Measurements from ENCODE around the gene RNPC3. TPM values are rescaled to one million over a fixed set of nuclear protein-coding genes. Genes with fewer than 3 reads are reported as not detected.
"Not testable (repeated sequence)": the region's sequence is repeated elsewhere in the genome, so short reads cannot be mapped to it uniquely, and the experiment has no call there.

Gene RNPC3
- total RNA-seq, 2 donors from 2014 or later, result 38.6 to 41.1 TPM

- Histone ChIP-seq H3K9me3 (no peaks in the 10 kb centered on the region), H3K27me3 (replicated peaks; ENCODE audit: insufficient read depth) (no peaks in the 10 kb centered on the region), H3K4me3 (no peak overlapping the region), H3K27ac (no peak overlapping the region), H3K36me3 (no peaks in the 10 kb centered on the region), H3K4me1 (ENCODE audit: control insufficient read depth in 1 of 2, low read depth in 2 of 2) (no peaks in the 10 kb centered on the region)
- no peak for TF ChIP-seq CTCF (IDR thresholded peaks at IDR 0.05)
- DNase-seq (ENCODE audit: low spot score) (no peak), ATAC-seq (ENCODE audit: insufficient number of reproducible peaks, low FRiP score, low read depth) (no peak)
Observed at GRCh38 chr1:103584537-103584936, 59.0 kb downstream of the RNPC3 start.

GRCh38 chr1:103602740-103603139 lies 77.2 kb downstream of the RNPC3 start:
- not testable (repeated sequence) for H3K4me3 ChIP-seq; H3K9me3 ChIP-seq; ATAC-seq (ENCODE audit: insufficient number of reproducible peaks, low FRiP score, low read depth); H3K27ac ChIP-seq; DNase-seq (ENCODE audit: low spot score); H3K4me1 ChIP-seq (ENCODE audit: control insufficient read depth in 1 of 2, low read depth in 2 of 2); H3K36me3 ChIP-seq; H3K27me3 ChIP-seq (replicated peaks; ENCODE audit: insufficient read depth)

Other genes with a start within 250 kb of the RNPC3 start
- gene AMY2B, start 45.9 kb downstream of the RNPC3 start, total RNA-seq, result 10 to 100 TPM; 16.9 to 17.1 TPM
- gene AMY2A, start 91.7 kb downstream of the RNPC3 start, total RNA-seq, result 1 to 10 TPM in 1 of 2 donors, not detected in 1; 4.7 TPM
- gene AMY1A, start 130.1 kb downstream of the RNPC3 start, total RNA-seq, result not detected
- not detected for gene AMY1B, start 170.5 kb downstream of the RNPC3 start, total RNA-seq
- gene AMY1C, start 224.2 kb downstream of the RNPC3 start, total RNA-seq, result not detected

All from thoracic aorta (tissue), 2 donors.